SK-N-SH (cell line): ENCODE results near the gene EIF3F.

ENCODE experiments used
- EZH2phosphoT487 ChIP-seq: fragments of 200-600 bp; sonication (generic); IDR thresholded peaks from 2 replicates; pipeline ENCODE4 v1.6.1; 2017; ENCODE audit warnings: low read depth, mixed run types, mild to moderate bottlenecking, antibody characterized with exemption, moderate library complexity, borderline replicate concordance
- FOXM1 ChIP-seq: IDR thresholded peaks from 2 replicates; pipeline ENCODE4 v1.4.0; 2012; ENCODE audit warnings: low read depth, mild to moderate bottlenecking
- POLR2AphosphoS5 ChIP-seq: IDR thresholded peaks from 2 replicates; pipeline ENCODE4 v1.6.1; 2012; ENCODE audit warnings: low read depth, low read length
- TAF1 ChIP-seq: IDR thresholded peaks from 2 replicates; pipeline ENCODE4 v1.6.1; 2012; ENCODE audit warnings: low read depth, mild to moderate bottlenecking, low read length, moderate library complexity, borderline replicate concordance
- USF2 ChIP-seq: fragments of 150-350 bp; IDR thresholded peaks from 2 replicates; pipeline ENCODE4 v1.6.1; 2017; ENCODE audit warnings: antibody characterized with exemption, low read length, low read depth, borderline replicate concordance
- TF ChIP-seq, protein P1 (sequence below): fragments of 200-600 bp; sonication (generic); IDR thresholded peaks from 2 replicates; pipeline ENCODE4 v1.6.1; 2017; ENCODE audit warnings: antibody characterized with exemption, mild to moderate bottlenecking, moderate library complexity
- TF ChIP-seq, protein P2 (sequence below): IDR thresholded peaks from 2 replicates; pipeline ENCODE4 v1.6.1; 2012; ENCODE audit warnings: mild to moderate bottlenecking, low read depth, low read length, moderate library complexity

DNA sequence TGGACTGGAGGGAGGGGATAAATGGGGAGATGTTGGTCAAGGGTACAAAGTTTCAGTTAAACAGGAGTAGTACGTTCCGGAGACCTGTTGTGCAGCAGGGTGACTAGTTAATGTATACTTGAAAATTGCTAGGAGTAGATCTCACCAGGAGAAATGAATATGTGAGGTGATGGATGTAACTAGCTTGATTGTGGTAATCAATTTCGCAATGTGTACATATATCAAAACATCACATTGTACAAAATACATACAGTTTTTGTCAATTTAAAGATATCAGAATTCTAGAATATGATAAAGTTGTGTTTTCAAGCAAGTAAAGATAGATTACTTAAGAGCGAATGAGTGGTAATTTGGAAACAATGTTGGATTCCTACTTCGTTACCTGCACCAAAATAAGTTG lies 13.3 kb downstream of the EIF3F start:
- TF ChIP-seq TAF1 (no peak), USF2 (no peak), POLR2AphosphoS5 (no peak), FOXM1 (no peak), EZH2phosphoT487 (no peak)
- TF ChIP-seq, protein P1, sequence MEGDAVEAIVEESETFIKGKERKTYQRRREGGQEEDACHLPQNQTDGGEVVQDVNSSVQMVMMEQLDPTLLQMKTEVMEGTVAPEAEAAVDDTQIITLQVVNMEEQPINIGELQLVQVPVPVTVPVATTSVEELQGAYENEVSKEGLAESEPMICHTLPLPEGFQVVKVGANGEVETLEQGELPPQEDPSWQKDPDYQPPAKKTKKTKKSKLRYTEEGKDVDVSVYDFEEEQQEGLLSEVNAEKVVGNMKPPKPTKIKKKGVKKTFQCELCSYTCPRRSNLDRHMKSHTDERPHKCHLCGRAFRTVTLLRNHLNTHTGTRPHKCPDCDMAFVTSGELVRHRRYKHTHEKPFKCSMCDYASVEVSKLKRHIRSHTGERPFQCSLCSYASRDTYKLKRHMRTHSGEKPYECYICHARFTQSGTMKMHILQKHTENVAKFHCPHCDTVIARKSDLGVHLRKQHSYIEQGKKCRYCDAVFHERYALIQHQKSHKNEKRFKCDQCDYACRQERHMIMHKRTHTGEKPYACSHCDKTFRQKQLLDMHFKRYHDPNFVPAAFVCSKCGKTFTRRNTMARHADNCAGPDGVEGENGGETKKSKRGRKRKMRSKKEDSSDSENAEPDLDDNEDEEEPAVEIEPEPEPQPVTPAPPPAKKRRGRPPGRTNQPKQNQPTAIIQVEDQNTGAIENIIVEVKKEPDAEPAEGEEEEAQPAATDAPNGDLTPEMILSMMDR: no peak
- TF ChIP-seq, protein P2, sequence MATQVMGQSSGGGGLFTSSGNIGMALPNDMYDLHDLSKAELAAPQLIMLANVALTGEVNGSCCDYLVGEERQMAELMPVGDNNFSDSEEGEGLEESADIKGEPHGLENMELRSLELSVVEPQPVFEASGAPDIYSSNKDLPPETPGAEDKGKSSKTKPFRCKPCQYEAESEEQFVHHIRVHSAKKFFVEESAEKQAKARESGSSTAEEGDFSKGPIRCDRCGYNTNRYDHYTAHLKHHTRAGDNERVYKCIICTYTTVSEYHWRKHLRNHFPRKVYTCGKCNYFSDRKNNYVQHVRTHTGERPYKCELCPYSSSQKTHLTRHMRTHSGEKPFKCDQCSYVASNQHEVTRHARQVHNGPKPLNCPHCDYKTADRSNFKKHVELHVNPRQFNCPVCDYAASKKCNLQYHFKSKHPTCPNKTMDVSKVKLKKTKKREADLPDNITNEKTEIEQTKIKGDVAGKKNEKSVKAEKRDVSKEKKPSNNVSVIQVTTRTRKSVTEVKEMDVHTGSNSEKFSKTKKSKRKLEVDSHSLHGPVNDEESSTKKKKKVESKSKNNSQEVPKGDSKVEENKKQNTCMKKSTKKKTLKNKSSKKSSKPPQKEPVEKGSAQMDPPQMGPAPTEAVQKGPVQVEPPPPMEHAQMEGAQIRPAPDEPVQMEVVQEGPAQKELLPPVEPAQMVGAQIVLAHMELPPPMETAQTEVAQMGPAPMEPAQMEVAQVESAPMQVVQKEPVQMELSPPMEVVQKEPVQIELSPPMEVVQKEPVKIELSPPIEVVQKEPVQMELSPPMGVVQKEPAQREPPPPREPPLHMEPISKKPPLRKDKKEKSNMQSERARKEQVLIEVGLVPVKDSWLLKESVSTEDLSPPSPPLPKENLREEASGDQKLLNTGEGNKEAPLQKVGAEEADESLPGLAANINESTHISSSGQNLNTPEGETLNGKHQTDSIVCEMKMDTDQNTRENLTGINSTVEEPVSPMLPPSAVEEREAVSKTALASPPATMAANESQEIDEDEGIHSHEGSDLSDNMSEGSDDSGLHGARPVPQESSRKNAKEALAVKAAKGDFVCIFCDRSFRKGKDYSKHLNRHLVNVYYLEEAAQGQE: no peak
